HG02938 (cell line): Measurements from ENCODE around the gene C1QBP.
"Not testable (repeated sequence)": the region's sequence is repeated elsewhere in the genome, so short reads cannot be mapped to it uniquely, and the experiment has no call there.

Experiments used
- ATAC-seq: cut with Tn5 transposase; IDR thresholded peaks from one replicate; pipeline ENCODE4 v1.9.1; 2021; ENCODE audit warnings: mild to moderate bottlenecking, moderate library complexity; ENCODE audit not compliant: unreplicated experiment

The C1QBP gene

DNA sequence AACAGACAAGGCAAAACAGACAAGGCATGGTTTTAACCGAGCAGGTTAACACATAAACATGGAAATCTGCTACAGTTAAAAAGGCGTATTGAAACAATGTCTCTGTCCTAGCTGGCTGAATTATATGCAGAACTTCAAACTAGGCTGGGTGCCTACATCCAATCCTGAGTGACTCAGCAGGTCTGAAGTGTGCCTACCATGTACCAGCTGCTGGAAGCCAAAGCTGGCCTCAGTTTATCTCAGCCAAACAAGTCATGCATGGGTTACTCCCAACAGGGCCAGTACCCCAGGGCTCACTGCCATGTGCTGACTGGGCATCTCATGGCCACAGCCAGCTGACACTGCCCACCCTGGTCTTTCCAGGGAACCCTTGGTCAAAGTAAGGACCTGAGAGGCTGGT, 4.0 kb downstream of the C1QBP start:
- no peak for ATAC-seq

GRCh38 chr17:5431949-5432556, 6.9 kb downstream of the C1QBP start:
- no peak for ATAC-seq

DNA sequence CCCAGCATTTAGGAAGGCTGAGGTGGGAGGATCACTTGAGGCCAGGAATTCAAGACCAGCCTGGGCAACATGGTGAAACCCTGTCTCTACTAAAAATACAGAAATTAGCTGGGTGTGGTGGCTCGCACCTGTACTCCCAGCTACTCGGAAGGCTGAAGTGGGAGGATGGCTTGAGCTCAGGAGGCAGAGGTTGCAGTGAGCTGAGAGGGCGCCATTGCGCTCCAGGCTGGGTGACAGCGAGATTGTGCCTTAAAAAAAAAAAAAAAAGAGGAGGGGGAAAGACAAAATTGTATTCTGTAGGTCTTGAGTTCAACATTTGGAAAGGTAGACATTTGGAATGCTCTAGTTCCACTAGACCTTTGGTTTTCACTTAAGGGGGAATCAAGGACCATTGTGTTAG, 7.7 kb downstream of the C1QBP start:
- not testable (repeated sequence) for ATAC-seq

DNA sequence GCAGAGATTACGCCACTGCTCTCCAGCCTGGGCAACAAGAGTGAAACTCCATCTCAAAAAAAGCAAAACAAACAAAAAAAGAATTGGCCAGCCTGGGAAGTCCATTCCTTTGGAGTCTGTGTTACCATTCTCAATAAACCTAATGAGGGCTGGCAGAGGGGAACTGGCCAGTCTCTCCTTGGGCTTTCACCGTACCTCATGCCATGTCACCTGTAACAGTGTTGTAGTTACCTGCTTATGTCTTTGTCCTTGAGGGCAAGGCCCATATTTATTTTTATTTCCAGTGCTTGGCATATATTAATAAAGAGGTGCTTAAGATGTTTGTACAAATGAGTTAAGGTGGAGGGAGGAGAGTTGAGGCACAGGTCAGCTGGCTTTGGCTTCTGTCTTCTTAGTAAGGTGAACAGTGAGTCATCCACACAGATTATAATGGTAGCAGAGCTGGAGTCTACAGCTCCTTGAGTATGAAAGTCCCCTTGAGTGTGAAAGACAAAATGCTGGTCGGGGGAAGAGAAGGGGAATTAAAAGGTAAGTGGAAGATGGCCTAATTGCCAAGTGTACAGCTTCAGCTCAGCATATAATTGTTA, 8.4 kb downstream of the C1QBP start:
- no peak for ATAC-seq

DNA sequence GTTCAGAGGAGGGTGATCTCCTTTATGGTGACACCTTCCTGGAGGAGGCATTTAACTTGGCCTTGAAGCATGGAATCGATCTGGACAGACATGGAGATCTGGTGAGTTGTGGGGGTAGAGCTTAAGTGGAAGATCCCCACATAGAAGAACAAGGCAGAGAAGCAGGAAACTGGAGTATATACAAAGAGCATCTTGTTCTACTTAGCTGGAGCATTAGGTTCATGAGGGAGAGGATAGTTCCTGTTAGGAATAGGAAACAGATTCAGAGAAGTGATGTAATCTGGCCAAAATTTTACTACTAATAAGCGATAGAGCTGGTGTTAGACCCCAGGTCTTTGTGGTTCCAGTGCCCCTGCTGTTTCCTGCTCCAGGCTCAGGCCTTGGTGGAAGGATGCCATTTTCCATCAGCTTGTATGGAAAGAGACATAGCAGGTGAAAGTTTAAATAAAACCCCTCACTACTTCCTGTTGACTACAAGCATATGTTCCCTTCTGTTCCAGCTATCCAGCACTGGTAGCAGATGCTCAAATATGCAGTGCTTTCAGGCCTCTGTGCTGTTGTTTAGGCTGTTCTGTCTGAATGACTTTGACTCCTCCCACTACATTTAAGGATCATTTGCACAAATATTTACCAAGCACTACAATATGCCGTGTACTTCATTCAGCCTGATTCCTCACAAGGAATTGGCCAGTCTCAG, 9.6 kb downstream of the C1QBP start:
- ATAC-seq = no peak

- no peak for ATAC-seq
These were observed 13.1 kb downstream of the C1QBP start for GRCh38 chr17:5425826-5426225.

- no peak for ATAC-seq
These were observed 14.0 kb downstream of the C1QBP start for GRCh38 chr17:5424909-5425308.

- no peak for ATAC-seq
These were observed 16.4 kb downstream of the C1QBP start for GRCh38 chr17:5422505-5422904.

GRCh38 chr17:5419959-5420653, 18.8 kb downstream of the C1QBP start, which contains the start of gene RPAIN:
TSS of gene RPAIN (plus strand) at chr17:5420182. CDS start at chr17:5420211, 29 bp downstream.
- peak; percentile 53 for ATAC-seq

- ATAC-seq = peak; percentile 74
These were observed 19.5 kb downstream of the C1QBP start, which contains the start of gene NUP88 for GRCh38 chr17:5419356-5419958. TSS of gene NUP88 (minus strand) at chr17:5419662. CDS start at chr17:5419650, 12 bp downstream.

- peak; percentile 37 for ATAC-seq
These were observed 20.0 kb downstream of the C1QBP start for GRCh38 chr17:5418858-5419355.

DNA sequence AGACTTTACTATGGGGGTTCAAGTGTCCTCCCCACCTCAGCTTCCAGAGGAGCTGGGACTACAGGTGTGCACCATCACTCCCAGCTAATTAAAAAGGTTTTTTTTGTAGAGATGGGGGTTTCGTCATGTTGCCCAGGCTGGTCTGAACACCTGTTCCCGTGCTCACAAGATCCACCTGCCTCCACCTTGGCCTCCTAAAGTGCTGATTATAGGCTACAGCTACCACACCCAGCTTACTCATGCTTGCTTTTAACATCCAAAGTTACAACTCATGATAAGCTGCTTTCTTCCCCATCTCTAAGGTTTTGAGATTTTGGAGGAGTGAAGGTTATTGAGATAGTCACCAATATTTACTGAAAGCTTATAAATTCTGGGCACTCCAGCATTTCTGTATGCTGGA, 22.1 kb downstream of the C1QBP start:
- no peak for ATAC-seq

- no peak for ATAC-seq
These were observed 25.3 kb downstream of the C1QBP start for GRCh38 chr17:5413682-5414081.

DNA sequence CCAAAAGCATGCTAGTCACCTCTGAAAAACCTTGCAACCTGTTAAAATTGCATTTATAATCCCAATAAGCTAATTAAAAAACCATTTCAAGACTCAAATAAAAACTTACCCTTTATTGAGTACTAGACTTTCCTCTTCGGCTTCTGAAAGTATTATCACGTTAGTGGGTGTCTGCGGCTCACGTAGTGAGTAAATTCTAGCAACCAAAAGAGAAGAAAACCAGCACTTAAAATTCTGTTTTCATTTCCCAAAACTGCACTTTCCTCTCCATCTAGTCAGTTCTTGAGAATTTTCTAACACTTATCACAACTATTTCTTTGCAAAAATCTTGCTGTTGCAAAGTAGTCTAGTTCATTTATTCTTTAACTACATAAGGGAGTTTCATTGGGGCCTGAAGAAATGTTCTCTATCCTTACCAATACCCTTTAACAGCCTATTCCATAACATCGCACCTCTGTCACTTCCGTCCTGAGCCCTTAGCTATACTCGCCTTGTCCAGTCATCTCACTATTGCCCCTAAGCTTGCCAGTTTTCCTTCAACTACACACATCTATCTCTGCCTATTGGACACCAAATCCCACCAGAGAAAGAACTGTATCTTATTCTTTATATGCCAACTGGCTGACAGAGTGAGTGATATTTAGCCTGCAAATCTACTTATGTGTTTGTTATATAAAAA, 28.2 kb downstream of the C1QBP start:
- no peak for ATAC-seq

DNA sequence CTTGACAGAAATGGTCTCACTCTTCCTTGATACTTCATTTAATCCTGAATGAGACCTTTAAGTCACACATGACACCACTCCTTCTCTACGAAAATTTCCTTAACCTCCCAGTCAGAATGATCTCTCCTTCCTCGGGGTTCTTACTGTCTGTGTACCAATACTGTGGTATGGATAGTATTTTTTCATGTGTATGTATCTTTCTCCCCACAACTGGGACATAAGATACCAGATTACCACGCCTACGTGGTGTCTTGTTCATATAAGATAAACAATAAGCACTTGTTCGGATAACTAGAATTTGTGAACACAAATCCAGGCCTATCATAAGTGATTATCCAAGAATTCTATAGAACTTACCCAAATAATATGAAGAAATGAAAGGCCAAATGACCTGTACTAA, 30.8 kb downstream of the C1QBP start:
- ATAC-seq = no peak

GRCh38 chr17:5405400-5405799, 33.6 kb downstream of the C1QBP start:
- no peak for ATAC-seq

DNA sequence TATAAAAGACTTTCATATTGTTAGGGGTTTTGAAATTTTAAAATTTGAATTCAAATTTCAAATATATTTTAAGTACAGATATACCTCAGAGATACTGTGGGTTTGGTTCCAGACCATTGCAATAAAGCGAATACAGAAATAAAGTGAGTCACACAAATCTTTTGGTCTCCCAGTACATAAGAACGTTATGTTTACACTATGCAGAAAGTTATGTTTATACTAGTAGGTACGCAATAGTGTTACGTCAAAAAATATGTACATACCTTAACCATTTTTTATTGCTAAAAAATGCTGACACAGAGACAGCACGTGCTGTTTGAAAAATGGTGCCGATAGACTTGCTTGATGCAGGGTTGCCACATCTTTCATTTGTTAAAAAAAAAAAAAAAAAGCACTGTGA, 39.2 kb downstream of the C1QBP start:
- ATAC-seq = no peak

DNA sequence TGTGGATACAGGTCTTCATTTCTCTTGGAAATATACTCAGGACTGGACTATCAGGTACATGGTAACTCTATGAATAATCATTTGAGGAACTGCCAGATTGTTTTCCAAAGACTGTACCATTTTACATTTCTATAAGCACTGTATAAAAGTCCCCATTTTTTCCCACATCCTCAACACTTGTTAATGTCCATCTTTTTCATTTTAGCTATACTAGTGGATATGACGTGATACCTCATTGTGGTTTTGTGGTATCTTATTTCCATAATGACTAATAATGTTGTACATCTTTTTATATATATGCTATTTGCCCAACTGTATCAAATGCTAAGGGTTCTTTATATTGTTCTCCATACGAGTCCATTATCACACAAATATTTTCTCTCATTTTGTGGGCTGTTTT, 42.3 kb downstream of the C1QBP start:
- ATAC-seq = no peak

GRCh38 chr17:5391678-5392077, 47.3 kb downstream of the C1QBP start:
- no peak for ATAC-seq
